Esophagus mucosa (tissue), 1 donor: ENCODE measurements around the gene ATR. TPM values are rescaled to one million over a fixed set of nuclear protein-coding genes. Genes with fewer than 3 reads are reported as not detected.
"Not testable (repeated sequence)": the region's sequence is repeated elsewhere in the genome, so short reads cannot be mapped to it uniquely, and the experiment has no call there.

Source experiments
- ATAC-seq: fragments of 200-7000 bp; cut with Tn5 transposase; one replicate; pipeline ENCODE4 v1.9.1; 2020
- total RNA-seq: library from RNA; stranded (reverse); gene quantifications from one replicate; pipeline ENCODE4 v1.2.4, GENCODE V29; 2023
- donor health status: DM: yes; HTN: yes; CAD: no.

The ATR gene
- total RNA-seq, 1 donor from 2014 or later = 15.5 TPM

DNA sequence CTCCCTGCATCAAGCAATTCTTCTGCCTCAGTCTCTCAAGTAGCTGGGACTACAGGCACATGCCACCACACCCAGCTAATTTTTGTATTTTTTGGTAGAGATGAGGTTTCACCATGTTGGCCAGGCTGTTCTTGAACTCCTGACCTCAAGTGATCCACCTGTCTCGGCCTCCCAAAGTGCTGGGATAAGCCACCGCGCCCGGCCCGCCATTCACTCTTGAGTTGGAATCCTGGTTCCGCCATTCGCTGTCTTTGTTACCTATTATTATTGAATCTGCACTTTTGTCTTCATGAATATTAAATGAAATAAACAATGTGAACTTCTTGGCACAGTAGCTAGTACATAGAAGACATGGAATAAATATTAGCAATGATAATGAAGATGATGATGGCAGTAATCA lies 13.7 kb upstream of the ATR start:
- ATAC-seq = not testable (repeated sequence)

DNA sequence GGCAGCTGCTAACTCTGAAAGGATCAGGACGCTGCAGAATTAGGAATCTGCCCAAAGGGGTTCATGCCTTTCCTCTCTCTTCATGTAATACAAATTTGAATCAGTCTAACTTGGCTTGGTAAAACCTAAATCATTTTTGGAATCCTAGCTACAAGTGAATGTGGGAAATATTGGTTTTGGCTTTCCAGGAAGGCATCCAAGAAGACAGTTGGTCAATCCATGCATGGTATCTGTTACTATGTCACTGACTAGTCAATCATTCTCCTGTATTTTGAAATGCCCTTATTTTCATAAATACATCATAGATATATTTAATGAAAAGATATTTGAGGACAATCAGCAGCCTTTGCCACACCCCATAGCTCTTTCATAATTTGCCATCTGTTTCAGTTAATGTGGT lies 10.2 kb upstream of the ATR start:
- no peak for ATAC-seq

DNA sequence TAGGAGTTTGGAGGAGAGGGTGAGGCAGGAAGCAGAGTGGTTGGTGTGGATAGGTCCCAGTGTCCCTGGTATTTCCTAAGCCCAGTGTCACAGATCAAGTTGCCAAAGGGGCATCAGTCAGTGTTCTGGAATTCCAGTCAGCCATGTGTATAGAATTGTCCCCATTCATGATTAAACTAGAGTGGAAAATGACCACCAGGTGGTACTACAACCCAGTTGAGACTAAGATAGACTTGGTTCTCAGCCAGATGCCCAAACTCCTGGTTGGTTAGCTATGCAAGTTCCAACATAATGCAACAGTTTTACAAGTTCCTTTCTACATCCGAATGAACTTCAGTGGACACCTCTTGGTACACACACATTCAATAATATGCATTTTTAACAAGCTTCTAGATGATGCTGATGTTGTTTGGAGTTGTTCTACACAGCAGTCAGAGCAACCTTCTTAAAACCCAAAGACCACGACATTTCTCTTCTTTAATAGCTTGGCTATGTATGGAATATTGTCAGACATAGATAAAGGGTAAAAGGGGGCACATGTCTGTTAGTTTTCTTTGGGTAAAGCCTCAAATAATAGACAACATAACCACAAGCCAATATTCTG lies 8.4 kb upstream of the ATR start:
- peak; percentile 86 for ATAC-seq

DNA sequence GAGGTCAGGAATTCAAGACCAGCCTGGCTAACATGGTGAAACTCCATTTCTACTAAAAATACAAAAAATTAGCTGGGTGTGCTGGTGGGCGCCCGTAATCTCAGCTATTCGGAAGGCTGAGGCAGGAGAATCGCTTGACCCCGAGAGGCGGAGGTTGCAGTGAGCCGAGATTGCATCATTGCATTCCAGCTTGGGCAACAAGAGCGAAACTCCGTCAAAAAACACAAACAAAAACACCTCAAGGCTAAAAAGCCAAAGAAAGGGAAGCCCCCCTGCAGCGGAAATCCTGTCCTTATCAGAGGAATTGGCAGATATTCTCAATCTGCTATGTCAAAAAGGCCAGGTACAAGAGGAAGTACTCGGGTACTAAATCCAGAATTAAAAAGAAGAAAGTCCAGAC lies 2.5 kb upstream of the ATR start:
- not testable (repeated sequence) for ATAC-seq

DNA sequence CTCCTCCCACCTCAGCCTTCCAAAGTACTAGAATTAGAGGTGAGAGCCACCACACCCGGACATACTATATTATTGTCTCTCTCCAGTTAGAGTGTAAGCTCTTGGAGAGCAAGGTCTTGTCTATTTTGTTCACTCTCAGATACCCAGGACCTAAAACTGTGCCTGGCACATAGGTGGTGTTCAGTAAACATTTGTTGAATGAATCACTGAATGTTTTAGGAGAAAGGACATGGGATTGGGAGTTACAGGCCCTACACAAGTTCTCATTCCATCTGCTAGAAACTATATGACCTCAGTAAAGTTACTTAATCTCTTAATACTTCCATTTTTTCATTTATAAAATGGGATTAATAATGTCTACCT lies 1.5 kb upstream of the ATR start:
- ATAC-seq = no peak

DNA sequence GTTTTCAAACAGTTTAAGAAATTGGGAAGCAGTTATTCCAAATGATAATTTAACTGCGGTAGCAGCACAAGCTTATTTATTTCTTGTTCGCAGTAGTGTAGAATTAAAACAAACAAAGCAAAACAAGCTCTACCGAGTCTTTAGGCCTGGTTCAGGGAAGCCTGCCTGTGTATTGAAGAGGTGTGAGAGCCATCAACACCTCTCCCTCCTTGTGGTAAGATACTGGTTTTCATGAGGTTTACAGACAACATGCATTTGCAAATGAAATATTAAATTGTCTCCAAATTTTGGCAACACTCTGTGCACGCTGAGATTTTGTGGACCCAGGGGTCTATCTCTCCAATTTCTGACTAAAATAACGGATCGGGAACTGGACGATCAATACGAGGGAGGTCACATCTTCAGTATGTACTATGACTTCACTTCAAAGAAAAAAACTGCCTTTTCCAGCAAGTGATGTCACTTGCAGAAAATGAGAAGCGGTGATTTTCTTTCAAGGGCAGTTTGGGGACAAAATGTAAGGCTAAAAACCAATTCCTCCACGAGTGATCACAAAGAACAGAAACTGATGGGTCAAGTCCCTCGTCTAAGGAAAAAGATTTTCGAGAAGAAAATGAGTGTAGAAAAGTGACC lies 721 bp downstream of the ATR start:
- ATAC-seq = no peak

DNA sequence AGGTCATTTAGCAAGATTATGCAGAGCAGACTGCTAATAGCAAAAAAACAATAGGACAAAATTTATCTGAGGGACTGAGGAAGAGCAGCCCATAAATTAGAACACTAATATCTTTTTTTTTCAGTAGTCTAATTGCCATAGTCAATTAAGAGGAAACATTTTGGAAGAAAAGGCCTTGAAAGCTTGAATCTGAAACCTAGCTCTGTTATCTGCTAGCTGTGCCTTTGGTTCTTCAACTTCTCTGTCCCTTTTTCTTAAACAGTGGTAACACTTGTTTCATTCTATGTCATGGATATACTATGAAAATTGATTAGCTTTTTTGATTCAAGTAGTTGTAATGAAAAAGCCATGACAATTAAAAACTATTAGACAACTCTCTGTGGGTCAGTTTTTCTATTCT lies 1.7 kb downstream of the ATR start:
- no peak for ATAC-seq

DNA sequence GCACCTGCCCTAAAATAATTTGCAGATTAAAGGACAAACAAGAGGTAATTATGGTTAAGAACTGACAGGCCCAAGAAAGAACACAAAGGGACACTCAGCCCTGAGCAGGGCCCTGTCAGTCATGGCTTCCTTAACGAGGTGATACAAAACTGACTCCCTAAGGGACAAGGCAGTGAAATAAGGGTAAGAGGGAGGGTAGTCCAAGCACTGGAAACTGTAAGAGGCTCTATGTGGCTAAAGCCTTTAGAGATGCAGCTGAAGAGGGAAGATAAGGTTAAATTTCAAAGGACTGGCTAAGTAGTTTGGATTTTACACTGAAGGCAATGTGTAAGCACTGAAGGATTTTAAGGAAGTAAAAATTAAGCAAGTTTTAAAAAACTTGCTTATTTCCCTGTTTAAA lies 3.9 kb downstream of the ATR start:
- no peak for ATAC-seq

DNA sequence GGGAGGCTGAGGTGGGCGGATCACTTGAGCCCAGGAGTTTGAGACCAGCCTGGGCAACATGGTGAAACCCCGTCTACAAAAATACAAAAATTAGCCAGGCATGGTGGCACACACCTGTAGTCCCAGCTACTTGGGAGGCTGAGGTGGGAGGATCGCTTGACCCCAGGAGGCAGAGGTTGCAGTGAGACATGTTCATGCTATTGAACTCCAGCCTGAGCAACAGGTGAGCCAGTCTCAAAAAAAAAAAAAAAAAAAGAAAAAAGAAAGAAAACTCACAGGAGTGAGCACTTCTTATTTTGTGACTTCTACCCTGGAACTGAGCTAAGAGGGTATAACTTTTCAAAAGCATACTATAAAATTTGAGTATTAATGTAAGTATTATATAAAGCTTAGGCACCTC lies 4.3 kb downstream of the ATR start:
- not testable (repeated sequence) for ATAC-seq

DNA sequence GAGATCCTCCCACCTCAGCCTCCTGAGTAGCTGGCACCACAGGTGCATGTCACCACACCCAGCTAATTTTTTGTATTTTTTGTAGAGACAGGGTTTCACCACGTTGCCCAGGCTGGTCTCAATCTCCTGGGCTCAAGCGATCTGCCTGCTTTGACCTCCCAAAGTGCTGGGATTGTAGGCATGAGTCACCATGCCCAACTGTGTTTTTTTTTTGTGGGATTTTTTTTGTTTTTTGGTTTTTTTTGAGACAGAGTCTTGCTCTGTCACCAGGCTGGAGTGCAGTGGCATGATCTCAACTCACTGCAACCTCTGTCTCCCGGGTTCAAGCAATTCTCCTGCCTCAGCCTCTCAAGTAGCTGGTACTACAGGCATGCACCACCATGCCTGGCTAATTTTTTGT lies 9.1 kb downstream of the ATR start:
- ATAC-seq = not testable (repeated sequence)

DNA sequence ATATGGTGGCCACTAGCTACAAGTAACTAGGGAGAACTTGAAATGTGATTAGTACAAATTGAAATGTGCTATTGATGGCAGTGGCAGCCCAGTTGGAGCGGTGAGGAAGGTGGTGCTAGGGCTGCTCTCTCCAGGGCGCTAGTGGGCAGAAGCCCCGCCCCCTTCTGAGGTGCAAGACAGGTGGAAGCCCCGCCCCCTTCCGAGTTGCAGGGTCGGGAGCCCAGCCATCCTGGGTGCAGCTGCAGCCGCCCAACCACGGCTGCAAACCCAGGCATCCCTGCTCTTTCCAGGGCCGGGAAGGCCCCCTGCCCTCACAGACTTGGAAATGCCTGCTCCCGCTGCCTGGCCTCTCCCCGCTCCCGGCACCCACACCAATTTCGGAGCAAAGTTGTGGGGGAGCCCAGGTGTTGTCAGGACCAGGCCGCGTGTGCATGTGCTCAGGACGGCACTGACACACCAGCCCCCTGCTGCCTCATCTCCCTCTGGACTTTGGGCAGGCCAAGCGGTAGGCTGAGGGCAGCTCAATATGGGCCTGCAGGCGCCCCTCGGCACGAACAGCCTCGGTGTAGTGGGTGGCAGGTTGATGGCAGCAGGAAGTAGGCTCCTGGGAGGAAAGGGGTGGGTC lies 10.0 kb downstream of the ATR start:
- peak; percentile 26 for ATAC-seq

DNA sequence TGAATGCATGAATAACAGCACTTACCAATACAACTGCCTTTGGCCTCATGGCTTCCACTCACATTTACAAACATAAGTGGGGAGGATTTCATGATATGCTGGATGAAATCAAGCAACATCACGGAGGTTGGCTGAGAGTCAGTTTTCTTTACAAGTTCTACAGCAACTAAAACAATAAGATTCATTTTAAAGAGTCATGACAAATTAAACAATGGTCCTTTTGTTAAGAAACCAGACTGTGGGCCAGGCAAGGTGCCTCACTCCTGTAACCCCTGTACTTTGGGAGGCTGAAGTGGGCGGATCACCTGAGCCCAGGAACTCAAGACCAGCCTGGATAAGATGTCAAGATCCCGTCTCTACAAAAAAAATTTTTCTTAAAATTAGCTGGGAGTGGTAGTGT lies 12.4 kb downstream of the ATR start:
- no peak for ATAC-seq

DNA sequence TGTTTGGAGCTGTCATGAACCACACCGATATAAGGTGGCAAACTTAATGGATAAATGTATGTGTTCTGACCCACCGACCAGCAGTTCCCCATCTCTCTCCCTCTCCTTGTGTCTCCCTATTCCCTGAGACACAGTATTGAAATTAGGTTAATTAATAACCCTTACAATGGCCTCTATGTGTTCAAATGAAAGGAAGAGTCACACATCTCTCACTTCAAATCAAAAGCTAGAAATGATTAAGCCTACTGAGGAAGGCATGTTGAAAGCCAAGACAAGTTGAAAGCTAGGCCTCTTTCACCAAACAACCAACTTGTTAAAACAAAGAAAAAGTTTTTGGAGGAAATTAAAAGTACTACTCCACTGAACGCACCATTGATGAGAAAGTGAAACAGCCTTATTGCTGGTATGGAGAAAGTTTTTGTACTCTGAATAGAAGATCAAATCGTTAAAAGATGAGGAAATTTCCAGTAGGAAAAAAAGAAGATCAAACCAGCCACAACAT lies 15.0 kb downstream of the ATR start:
- ATAC-seq = no peak

DNA sequence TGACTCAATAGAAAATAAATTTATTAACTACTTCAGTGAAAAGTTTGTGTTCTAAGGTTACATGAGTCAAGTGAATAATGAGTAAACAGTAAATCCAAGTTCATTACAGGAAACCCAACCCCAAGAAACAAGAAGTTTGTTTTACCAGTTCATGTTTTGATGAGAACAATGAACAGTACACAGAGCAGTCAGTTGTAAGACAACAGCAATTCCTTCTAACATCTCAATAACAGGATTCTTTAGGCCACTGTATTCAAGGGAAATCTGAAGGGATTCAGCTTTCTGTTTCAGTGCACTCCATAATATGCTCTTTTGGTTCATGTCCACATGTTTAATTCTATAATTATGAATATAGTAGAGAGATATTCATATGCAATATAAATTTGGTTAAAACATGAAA lies 18.4 kb downstream of the ATR start:
- no peak for ATAC-seq

DNA sequence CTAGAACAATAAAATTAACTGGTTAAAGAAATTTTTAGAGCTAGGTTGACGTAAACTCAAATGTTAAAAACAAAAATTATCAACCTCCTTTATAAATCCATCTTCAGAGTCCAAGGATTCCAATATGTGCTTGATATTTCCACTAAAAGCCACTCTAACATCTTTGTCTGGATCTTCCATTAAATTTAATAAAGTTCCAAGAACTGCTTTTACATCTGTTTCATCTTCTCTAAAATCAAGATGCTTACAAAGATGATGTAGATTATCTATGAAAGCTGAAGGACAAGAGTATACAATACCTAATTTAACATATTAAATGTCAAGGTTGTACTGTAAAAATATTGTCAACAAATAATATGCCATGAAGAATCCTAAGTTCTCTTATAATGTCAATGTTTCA lies 24.8 kb downstream of the ATR start:
- ATAC-seq = no peak

DNA sequence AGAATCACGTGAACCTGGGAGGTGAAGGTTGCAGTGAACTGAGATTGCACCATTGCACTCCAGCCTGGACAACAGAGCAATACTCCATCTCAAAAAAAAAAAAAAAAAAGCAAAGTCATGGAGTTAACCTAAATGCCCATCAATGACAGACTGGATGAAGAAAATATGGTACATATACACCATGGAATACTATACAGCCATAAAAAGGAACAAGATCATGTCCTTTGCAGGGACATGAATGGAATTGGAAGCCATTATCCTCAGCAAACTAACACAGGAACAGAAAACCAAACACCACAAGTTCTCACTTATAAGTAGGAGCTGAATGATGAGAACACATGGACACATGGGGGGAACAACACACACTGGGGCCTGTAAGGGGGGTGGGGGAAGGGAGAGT lies 26.0 kb downstream of the ATR start:
- not testable (repeated sequence) for ATAC-seq

DNA sequence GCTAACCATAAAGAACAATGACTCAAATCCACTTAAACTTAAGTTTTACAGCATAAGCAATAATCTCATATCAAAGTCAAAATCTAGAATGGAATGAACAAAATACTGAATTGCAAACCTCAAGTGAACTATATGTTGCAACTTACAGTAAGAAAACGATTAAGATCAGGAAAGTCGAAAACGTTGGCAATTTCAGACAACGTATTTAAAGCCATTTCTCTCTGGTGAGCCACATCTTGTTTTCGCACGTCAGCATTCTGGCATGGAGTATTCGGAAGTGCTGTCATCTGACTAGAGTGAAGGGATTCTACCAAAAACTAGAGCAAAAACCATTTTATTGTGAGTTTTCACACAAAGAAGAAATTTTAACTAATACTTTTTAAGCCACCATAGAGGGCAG lies 28.5 kb downstream of the ATR start:
- no peak for ATAC-seq

DNA sequence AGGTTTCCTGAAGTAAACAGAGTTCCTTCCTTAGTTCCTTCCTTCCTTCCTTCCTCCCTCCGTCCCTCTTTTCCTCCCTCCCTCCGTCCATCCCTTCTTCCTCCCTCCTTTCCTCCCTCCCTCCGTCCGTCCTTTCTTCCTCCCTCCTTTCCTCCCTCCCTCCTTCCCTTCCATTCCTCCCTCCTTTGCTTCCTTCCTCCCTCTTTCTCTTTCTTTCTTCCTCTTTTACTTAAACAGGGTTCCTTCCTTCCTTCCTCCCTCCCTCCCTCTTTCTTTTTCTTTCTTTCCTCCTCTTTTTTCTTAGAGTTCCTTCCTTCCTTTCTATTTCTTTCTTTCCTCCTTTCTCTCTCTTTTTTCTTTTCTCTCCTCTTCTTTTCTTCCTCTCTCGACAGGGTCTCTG lies 35.2 kb downstream of the ATR start:
- no peak for ATAC-seq

DNA sequence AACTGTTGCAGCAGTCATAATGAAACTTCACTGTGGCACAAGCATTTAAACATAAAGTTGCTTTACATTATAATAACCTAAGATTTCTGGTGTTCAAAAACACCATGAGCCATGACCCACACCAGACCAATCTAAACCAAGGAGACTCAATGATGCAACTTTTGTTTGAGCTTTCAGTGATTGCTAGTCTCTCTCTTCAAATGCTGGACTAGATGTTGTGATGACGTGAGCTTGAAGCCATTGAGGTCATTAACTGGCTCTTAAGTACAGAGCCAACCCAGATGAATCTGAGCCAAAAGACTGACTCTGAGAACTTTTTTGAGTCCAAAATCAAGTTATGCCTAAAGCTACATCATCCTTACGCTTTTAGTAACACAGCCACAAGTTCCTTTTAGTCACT lies 36.5 kb downstream of the ATR start:
- ATAC-seq = no peak

DNA sequence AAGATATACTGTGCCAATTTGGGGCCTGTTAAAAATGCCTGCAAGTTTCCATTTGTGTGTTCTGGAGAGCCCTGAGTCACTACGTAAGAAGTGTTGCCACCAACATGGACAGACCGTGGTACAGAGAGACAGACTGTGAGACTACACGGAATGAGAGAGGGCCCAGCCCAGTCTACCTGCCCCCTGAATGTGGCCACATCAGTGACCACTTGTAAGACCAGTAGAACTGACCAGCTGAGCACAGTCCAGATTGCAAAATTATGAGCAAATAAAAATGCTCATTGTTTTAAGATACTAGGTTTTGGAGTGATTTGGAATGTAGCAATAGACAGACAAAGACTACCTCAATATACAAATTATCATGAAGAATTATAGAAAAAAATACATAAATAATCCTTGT lies 42.0 kb downstream of the ATR start:
- no peak for ATAC-seq

DNA sequence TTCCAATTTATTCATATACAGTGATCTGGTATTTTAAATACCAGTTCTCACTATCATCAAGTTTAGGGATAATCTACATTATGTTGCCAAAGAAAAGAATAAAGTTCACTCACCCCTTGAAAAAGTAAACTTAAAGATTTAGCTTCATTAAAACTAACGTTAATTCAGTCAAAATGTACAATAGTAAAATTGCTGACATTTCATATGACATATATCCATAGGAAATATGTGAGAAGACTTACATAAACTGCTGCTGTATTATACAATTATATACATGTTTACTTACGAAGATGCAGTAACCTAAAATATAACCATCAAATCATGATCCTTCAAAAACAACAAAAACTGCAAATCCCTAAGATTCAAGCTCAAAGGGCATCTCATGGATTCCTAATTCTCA lies 44.0 kb downstream of the ATR start:
- no peak for ATAC-seq

DNA sequence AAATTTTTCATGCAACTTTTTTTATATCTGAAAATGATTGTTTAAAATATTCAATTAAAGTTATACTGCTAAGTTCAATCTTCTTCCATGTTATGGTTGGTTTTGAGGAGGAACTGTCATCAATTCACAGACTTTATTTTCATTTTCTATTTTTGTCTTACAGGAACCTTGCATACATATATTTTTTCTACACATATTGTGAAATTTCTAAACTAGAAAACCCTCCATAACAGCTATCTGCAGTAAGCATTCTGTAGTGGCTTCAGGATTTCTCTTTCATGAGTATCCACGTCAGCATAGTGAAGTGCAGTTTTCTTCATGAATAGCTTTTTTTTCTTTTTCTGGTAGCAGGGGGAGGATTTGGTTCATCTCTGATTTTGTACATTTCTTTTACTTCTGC lies 48.2 kb downstream of the ATR start:
- ATAC-seq = no peak

DNA sequence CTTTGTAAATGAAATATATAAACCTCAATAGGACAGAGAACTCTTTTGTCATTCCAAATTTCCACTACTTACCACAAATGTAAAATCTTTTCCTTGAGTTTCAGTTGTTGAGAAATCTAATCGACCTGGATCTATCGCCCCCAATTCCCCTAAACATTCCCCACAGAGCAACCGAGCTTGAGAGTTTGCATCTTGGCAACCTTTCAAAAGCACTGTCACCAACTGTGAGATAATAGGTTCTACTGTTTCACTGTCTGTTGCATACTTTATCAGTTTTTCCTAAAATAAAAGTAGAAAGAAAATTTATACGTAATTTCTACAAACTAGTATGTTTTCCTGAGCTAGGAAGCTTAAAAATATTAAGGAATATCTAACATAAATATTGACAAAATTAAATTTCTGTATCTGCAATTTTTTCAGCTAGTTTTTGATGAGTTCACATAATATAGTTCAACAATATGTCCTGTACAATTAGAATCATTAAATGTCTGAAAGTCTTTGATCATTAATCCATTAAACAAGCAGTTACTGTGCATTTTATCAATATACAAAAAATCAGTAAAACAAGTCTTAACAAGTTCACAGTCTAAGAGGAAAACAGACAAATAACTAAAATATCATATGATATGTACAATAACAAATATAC lies 54.5 kb downstream of the ATR start:
- ATAC-seq = no peak

DNA sequence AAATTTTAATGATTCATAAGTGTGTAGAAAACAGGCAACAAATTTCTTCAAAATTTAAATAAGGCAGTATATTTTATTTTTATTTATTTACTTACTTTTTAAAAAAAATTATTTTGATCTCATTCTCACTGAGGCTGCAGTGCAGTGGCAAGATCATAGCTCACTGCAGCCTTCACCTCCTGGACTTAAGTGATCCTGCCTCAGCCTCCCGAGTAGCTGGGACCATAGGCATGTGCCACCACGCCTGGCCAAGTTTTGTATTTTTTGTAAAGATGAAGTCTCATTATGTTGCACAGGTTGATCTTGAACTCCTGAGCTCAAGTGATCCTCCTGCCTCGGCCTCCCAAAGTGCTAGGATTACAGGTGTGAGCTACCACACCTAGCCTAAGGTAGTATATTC lies 69.5 kb downstream of the ATR start:
- ATAC-seq = no peak
